ENCODE results near the gene MYOD1.

DNA sequence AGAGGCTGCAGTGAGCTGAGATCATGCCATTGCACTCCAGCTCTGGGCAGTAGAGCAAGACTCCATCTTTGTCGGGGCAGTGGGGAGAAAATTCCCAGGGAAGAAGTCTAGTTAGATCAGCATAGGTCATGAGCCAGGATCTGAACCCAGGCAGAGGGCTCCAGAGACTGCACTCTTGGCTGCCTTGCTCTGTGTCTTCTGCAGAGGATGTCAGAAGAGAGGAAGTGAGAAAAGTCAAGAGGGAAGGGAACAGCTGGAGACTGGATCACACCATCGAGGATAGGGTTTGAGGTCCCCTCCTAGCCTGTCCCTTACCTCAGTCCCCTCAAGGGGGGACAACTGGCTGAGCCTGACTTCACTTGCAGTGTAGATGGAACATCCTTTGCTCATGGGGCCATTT, 5.8 kb downstream of the MYOD1 start:
- TF ChIP-seq, protein P1, sequence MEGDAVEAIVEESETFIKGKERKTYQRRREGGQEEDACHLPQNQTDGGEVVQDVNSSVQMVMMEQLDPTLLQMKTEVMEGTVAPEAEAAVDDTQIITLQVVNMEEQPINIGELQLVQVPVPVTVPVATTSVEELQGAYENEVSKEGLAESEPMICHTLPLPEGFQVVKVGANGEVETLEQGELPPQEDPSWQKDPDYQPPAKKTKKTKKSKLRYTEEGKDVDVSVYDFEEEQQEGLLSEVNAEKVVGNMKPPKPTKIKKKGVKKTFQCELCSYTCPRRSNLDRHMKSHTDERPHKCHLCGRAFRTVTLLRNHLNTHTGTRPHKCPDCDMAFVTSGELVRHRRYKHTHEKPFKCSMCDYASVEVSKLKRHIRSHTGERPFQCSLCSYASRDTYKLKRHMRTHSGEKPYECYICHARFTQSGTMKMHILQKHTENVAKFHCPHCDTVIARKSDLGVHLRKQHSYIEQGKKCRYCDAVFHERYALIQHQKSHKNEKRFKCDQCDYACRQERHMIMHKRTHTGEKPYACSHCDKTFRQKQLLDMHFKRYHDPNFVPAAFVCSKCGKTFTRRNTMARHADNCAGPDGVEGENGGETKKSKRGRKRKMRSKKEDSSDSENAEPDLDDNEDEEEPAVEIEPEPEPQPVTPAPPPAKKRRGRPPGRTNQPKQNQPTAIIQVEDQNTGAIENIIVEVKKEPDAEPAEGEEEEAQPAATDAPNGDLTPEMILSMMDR (IDR thresholded peaks at IDR 0.05), result no peak
- no peak for TF ChIP-seq POLR2A (IDR thresholded peaks at IDR 0.05)

Data from gastroesophageal sphincter (tissue), 3 donors.